Omental fat pad (tissue), 4 donors: Measurements from ENCODE around the gene RPS26. TPM values are rescaled to one million over a fixed set of nuclear protein-coding genes. Genes with fewer than 3 reads are reported as not detected.

Experiments
- ATAC-seq: fragments of 150-250 bp; one replicate; pipeline ENCODE4 v1.9.1; 2016; ENCODE audit warnings: mild to moderate bottlenecking, moderate library complexity; ENCODE audit not compliant: low FRiP score
- DNase-seq: peaks from one replicate; pipeline ENCODE4 v3.0.0-alpha.2; 2019; ENCODE audit warnings: low spot score
- CTCF ChIP-seq, 3 donors: fragments of 450-650 bp; IDR thresholded peaks; one replicate each; pipeline ENCODE4 v1.5.1; 2016 to 2017; ENCODE audit warnings: antibody characterized with exemption in 3 of 3, mild to moderate bottlenecking in 3 of 3, moderate library complexity in 2 of 3
- total RNA-seq, 4 donors: library from RNA; depleted of rRNA; stranded (reverse); fragments of >200 nt; gene quantifications; one replicate each; pipeline ENCODE4 v1.1.0, GENCODE V29; 2016

Gene RPS26
- total RNA-seq, 4 donors from 2014 or later: 482 to 1,592 (median 1,024) TPM

GRCh38 chr12:56086608-56087007, 44.9 kb downstream of the RPS26 start:
- no peak for TF ChIP-seq CTCF (IDR thresholded peaks at IDR 0.05)
- ATAC-seq (no peak), DNase-seq (no peak)

- ATAC-seq (no peak), DNase-seq (no peak)
- no peak for TF ChIP-seq CTCF (IDR thresholded peaks at IDR 0.05)
Measured at GRCh38 chr12:56087220-56087619, 45.5 kb downstream of the RPS26 start.

Other genes starting within 250 kb of the RPS26 start
- 10 to 100 TPM; 43.8 to 62.7 (median 52.5) TPM for gene SARNP, start 224.2 kb upstream of the RPS26 start, total RNA-seq
- gene ORMDL2, start 223.9 kb upstream of the RPS26 start, total RNA-seq: 10 to 100 TPM; 24.6 to 34.2 (median 28.6) TPM
- gene DNAJC14, start 212.3 kb upstream of the RPS26 start, total RNA-seq: 10 to 100 TPM; 37.2 to 46.7 (median 42.3) TPM
- 100 to 1,000 TPM in 3 of 4 donors, 10 to 100 TPM in 1; 35.0 to 616 (median 308) TPM for gene MMP19, start 199.0 kb upstream of the RPS26 start, total RNA-seq
- gene PYM1, start 114.0 kb upstream of the RPS26 start, total RNA-seq: 10 to 100 TPM; 28.2 to 37.6 (median 29.8) TPM
- 10 to 100 TPM; 26.0 to 57.0 (median 37.9) TPM for gene DGKA, start 110.8 kb upstream of the RPS26 start, total RNA-seq
- 1 to 10 TPM in 2 of 4 donors, under 1 TPM in 2; 0.65 to 5.2 (median 1.2) TPM for gene PMEL, start 75.9 kb upstream of the RPS26 start, total RNA-seq
- 10 to 100 TPM in 3 of 4 donors, 1 to 10 TPM in 1; 9.7 to 23.7 (median 17.5) TPM for gene CDK2, start 75.1 kb upstream of the RPS26 start, total RNA-seq
- gene RAB5B, start 67.8 kb upstream of the RPS26 start, total RNA-seq: 10 to 100 TPM; 46.2 to 71.5 (median 64.8) TPM
- 10 to 100 TPM; 14.5 to 43.0 (median 22.9) TPM for gene SUOX, start 44.6 kb upstream of the RPS26 start, total RNA-seq
- 10 to 100 TPM in 1 of 4 donors, 1 to 10 TPM in 3; 4.4 to 10.3 (median 6.6) TPM for gene IKZF4, start 20.9 kb upstream of the RPS26 start, total RNA-seq
- 1 to 10 TPM; 2.9 to 8.3 (median 7.6) TPM for gene ERBB3, start 38.2 kb downstream of the RPS26 start, total RNA-seq
- gene PA2G4, start 62.6 kb downstream of the RPS26 start, total RNA-seq: 100 to 1,000 TPM in 3 of 4 donors, 10 to 100 TPM in 1; 90.2 to 232 (median 119) TPM
- 1,000 to 10,000 TPM; 2,553 to 3,094 (median 2,929) TPM for gene RPL41, start 74.7 kb downstream of the RPS26 start, total RNA-seq
- gene ZC3H10, start 76.3 kb downstream of the RPS26 start, total RNA-seq: 1 to 10 TPM; 3.5 to 5.5 (median 4.9) TPM
- gene ESYT1, start 86.3 kb downstream of the RPS26 start, total RNA-seq: 100 to 1,000 TPM; 129 to 447 (median 345) TPM
- 10 to 100 TPM; 25.8 to 42.4 (median 31.8) TPM for gene MYL6B, start 110.7 kb downstream of the RPS26 start, total RNA-seq
- 1,000 to 10,000 TPM; 2,379 to 4,265 (median 3,293) TPM for gene MYL6, start 116.4 kb downstream of the RPS26 start, total RNA-seq
- gene SMARCC2, start 147.6 kb downstream of the RPS26 start, total RNA-seq: 100 to 1,000 TPM in 1 of 4 donors, 10 to 100 TPM in 3; 65.5 to 101 (median 82.1) TPM
- gene RNF41, start 180.0 kb downstream of the RPS26 start, total RNA-seq: 100 to 1,000 TPM in 1 of 4 donors, 10 to 100 TPM in 3; 50.0 to 128 (median 76.2) TPM
- gene NABP2, start 182.4 kb downstream of the RPS26 start, total RNA-seq: 10 to 100 TPM; 13.2 to 24.3 (median 17.2) TPM
- not detected for gene SLC39A5, start 188.1 kb downstream of the RPS26 start, total RNA-seq
- 10 to 100 TPM; 13.6 to 19.2 (median 16.8) TPM for gene ANKRD52, start 216.5 kb downstream of the RPS26 start, total RNA-seq
- gene COQ10A, start 225.0 kb downstream of the RPS26 start, total RNA-seq: 10 to 100 TPM in 3 of 4 donors, 1 to 10 TPM in 1; 9.0 to 18.1 (median 13.5) TPM